HCT116 (cell line): ENCODE measurements around the gene CHSY1. TPM values are rescaled to one million over a fixed set of nuclear protein-coding genes. Genes with fewer than 3 reads are reported as not detected.

Experiments
- ATAC-seq: fragments of 200-7000 bp; cut with Tn5 transposase; 2 replicates; pipeline ENCODE4 v1.9.1; 2020; ENCODE audit warnings: mild to moderate bottlenecking, moderate library complexity
- BruUV-seq: library from RNA; stranded (reverse); fragments of 400-500 nt; replicated peaks from 2 replicates; lab custom pipeline; 2021; lab: Mats Ljungman, UMichigan
- CTCF ChIA-PET: fragments of 300-600 bp; sonication (Branson Sonifier 250); formaldehyde crosslinking; loops from one replicate; lab custom pipeline; 2021; ENCODE audit warnings: antibody characterized with exemption; lab: Charles Lee
- POLR2A ChIA-PET: fragments of 300-600, 350-600 bp; sonication (Branson Sonifier 250); formaldehyde crosslinking; loops from one replicate; lab custom pipeline; 2021; ENCODE audit warnings: antibody characterized with exemption; lab: Charles Lee
- RAD21 ChIA-PET, 2 experiments: fragments of 300-600 bp; sonication (Branson Sonifier 250); formaldehyde crosslinking; loops; one replicate each; lab custom pipeline; 2023; ENCODE audit warnings: low total read pairs in 2 of 2; ENCODE audit not compliant: uncharacterized antibody in 2 of 2, unreplicated experiment in 2 of 2, low non-redundant PET in 1 of 2; lab: Charles Lee
- DNase-seq: peaks from one replicate; pipeline ENCODE4 v3.0.0-alpha.2; 2010; ENCODE audit warnings: low read depth, low spot score
- H2AFZ ChIP-seq: fragments of 200-600 bp; shearing (Covaris generic), sonication (generic); 2 replicates; pipeline ENCODE4 v1.6.1; 2017; ENCODE audit warnings: low read depth, mixed run types, mixed read lengths, antibody characterized with exemption, low read length; ENCODE audit not compliant: poor library complexity, severe bottlenecking
- H3K27ac ChIP-seq: 2 replicates; pipeline ENCODE4 v1.5.1; 2012; ENCODE audit warnings: low read depth, low read length
- H3K27me3 ChIP-seq: fragments of 200-600 bp; sonication (generic); 2 replicates; pipeline ENCODE4 v1.6.1; 2016; ENCODE audit warnings: mixed run types, low read length, mixed read lengths; ENCODE audit not compliant: insufficient read depth
- H3K36me3 ChIP-seq, 2 experiments: fragments of 200-500 bp in 1 of 2; fragments of 200-600 bp in 1 of 2; sonication (Bioruptor generic) in 1 of 2; sonication (generic) in 1 of 2; 2 replicates each; pipeline versions ENCODE4 v1.5.1 to v1.6.1; 2014 to 2016; ENCODE audit warnings: low read length in 2 of 2, inconsistent platforms in 1 of 2, mixed read lengths in 1 of 2, mixed run types in 1 of 2; ENCODE audit not compliant: insufficient read depth in 2 of 2, control insufficient read depth in 1 of 2
- H3K4me1 ChIP-seq, 2 experiments: fragments of 200-600 bp in 1 of 2; sonication (generic) in 1 of 2; 2 replicates each; pipeline versions ENCODE4 v1.5.1 to v1.6.1; 2012 to 2017; ENCODE audit warnings: low read length in 2 of 2, inconsistent platforms in 1 of 2, mild to moderate bottlenecking in 1 of 2, mixed read lengths in 1 of 2, mixed run types in 1 of 2, moderate library complexity in 1 of 2; ENCODE audit not compliant: insufficient read depth in 2 of 2, control insufficient read depth in 1 of 2
- H3K4me2 ChIP-seq: fragments of 200-600 bp; sonication (generic); 2 replicates; pipeline ENCODE4 v1.6.1; 2017; ENCODE audit warnings: mixed run types, low read length, mixed read lengths
- H3K4me3 ChIP-seq, 2 experiments: fragments of 200-600 bp in 1 of 2; sonication (generic) in 1 of 2; replicated peaks in 1 of 2; 2 replicates each; pipeline ENCODE4 v1.5.1; 2011 to 2016; ENCODE audit warnings: low read length in 2 of 2, control low read depth in 1 of 2, low read depth in 1 of 2, mild to moderate bottlenecking in 1 of 2, mixed read lengths in 1 of 2, mixed run types in 1 of 2
- H3K79me2 ChIP-seq: fragments of 200-600 bp; sonication (generic); 2 replicates; pipeline ENCODE4 v1.6.1; 2017; ENCODE audit warnings: mild to moderate bottlenecking, mixed run types, low read length, moderate library complexity, mixed read lengths; ENCODE audit not compliant: insufficient read depth
- H3K9ac ChIP-seq: fragments of 200-600 bp; sonication (generic); 2 replicates; pipeline ENCODE4 v1.6.1; 2016; ENCODE audit warnings: low read length, mixed read lengths
- H3K9me2 ChIP-seq: fragments of 200-600 bp; sonication (generic), shearing (Covaris generic); 2 replicates; pipeline ENCODE4 v1.6.1; 2017; ENCODE audit warnings: mixed run types, mild to moderate bottlenecking, moderate library complexity; ENCODE audit not compliant: insufficient read depth
- H3K9me3 ChIP-seq, 2 experiments: fragments of 200-500 bp in 1 of 2; fragments of 200-600 bp in 1 of 2; sonication (Bioruptor generic) in 1 of 2; sonication (generic) in 1 of 2; 2 replicates each; pipeline ENCODE4 v1.6.1; 2014 to 2017; ENCODE audit warnings: low read length in 2 of 2, mixed read lengths in 2 of 2, inconsistent platforms in 1 of 2, low read depth in 1 of 2, mild to moderate bottlenecking in 1 of 2, mixed run types in 1 of 2, moderate library complexity in 1 of 2; ENCODE audit not compliant: control insufficient read depth in 1 of 2, insufficient read depth in 1 of 2
- H4K20me1 ChIP-seq: fragments of 200-600 bp; sonication (generic), shearing (Covaris generic); 2 replicates; pipeline ENCODE4 v1.6.1; 2017; ENCODE audit warnings: mixed run types, mild to moderate bottlenecking, moderate library complexity; ENCODE audit not compliant: insufficient read depth
- CEBPB ChIP-seq: IDR thresholded peaks from 2 replicates; pipeline ENCODE4 v1.6.1; 2012; ENCODE audit warnings: low read depth
- ELF1 ChIP-seq: IDR thresholded peaks from 2 replicates; pipeline ENCODE4 v1.6.1; 2012; ENCODE audit warnings: low read depth, borderline replicate concordance
- EZH2 ChIP-seq: fragments of 200-600 bp; sonication (generic); IDR thresholded peaks from 2 replicates; pipeline ENCODE4 v1.6.1; 2017; ENCODE audit warnings: antibody characterized with exemption, mixed run types
- JUND ChIP-seq: IDR thresholded peaks from 2 replicates; pipeline ENCODE4 v1.6.1; 2012
- POLR2A ChIP-seq: IDR thresholded peaks from 2 replicates; pipeline ENCODE4 v1.7.0; 2011; ENCODE audit warnings: borderline replicate concordance; ENCODE audit not compliant: insufficient read depth, insufficient read length; ENCODE audit errors: extremely low read depth
- POLR2AphosphoS5 ChIP-seq: IDR thresholded peaks from 2 replicates; pipeline ENCODE4 v1.6.1; 2011; ENCODE audit warnings: mild to moderate bottlenecking, low read depth, low read length, moderate library complexity
- TCF7L2 ChIP-seq: IDR thresholded peaks from 2 replicates; pipeline ENCODE4 v1.7.0; 2011; ENCODE audit warnings: borderline replicate concordance, inconsistent platforms; ENCODE audit not compliant: insufficient read depth, insufficient read length; ENCODE audit errors: extremely low read depth
- YY1 ChIP-seq: IDR thresholded peaks from 2 replicates; pipeline ENCODE4 v1.6.1; 2011; ENCODE audit warnings: low read length, low read depth, moderate library complexity, mild to moderate bottlenecking; ENCODE audit not compliant: insufficient replicate concordance; ENCODE audit errors: extremely low read depth
- intact Hi-C: fragments of 100-400 bp; cut with micrococcal nuclease; formaldehyde crosslinking; loops from 2 replicates; pipeline ENCODE4 v1.10.0; 2022
- total RNA-seq: library from RNA; stranded (reverse); gene quantifications from one replicate; pipeline ENCODE4 v1.2.1, GENCODE V29; 2021; ENCODE audit not compliant: unreplicated experiment
- TF ChIP-seq, protein P1 (sequence below), 3 experiments: fragments of 200-600 bp in 1 of 3; sonication (generic) in 1 of 3; IDR thresholded peaks in 2 of 3; conservative IDR thresholded peaks in 1 of 3; 2 replicates each; pipeline ENCODE4 v1.5.1; 2012 to 2017; ENCODE audit warnings: low read depth in 2 of 3, low read length in 2 of 3, antibody characterized with exemption in 1 of 3, borderline replicate concordance in 1 of 3, control low read depth in 1 of 3, mild to moderate bottlenecking in 1 of 3, mixed read lengths in 1 of 3, mixed run types in 1 of 3, moderate library complexity in 1 of 3; ENCODE audit not compliant: insufficient read depth in 1 of 3
- TF ChIP-seq, protein P2 (sequence below): IDR thresholded peaks from 2 replicates; pipeline ENCODE4 v1.6.1; 2011; ENCODE audit warnings: mild to moderate bottlenecking, low read length, moderate library complexity; ENCODE audit not compliant: insufficient replicate concordance; ENCODE audit errors: extremely low read depth
- TF ChIP-seq, protein P3 (sequence below): IDR thresholded peaks from 2 replicates; pipeline ENCODE4 v1.6.1; 2012; ENCODE audit warnings: low read depth

The CHSY1 gene
- total RNA-seq, 1 experiment from 2014 or later = 25.4 TPM

DNA sequence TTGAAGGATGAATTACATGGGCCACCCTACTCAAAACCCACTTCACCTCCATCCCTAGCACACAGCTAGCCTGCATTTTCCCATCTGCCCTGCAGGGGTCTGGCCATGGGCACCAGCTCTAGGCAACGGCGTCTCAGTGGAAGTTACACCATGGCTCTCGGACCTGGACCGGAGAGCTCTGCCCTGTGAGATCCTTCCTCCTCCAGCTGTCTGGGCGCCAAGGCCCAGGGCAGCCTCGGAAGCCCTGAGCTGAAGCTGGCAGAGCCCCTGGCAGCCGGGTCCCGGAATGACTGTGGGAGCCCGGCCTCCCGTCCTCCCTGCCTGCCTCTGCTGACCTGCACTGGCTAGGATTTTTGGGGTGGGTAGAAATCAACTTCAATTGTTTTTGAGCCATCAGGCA lies 98.9 kb downstream of the CHSY1 start:
- no TSS peak for BruUV-seq
- Histone ChIP-seq H3K9ac (no peak overlapping the region), H2AFZ (no peak overlapping the region), H4K20me1 (no peaks in the 10 kb centered on the region), H3K27ac (no peak overlapping the region), H3K4me2 (no peak overlapping the region), H3K4me1 (no peaks in the 10 kb centered on the region), H3K36me3 (no peaks in the 10 kb centered on the region)
- ChIA-PET POLR2A (no interaction called here), RAD21 (no interaction called here)
- peak; percentile 93 for ATAC-seq
- no peak for TF ChIP-seq ELF1
- TF ChIP-seq, protein P1, sequence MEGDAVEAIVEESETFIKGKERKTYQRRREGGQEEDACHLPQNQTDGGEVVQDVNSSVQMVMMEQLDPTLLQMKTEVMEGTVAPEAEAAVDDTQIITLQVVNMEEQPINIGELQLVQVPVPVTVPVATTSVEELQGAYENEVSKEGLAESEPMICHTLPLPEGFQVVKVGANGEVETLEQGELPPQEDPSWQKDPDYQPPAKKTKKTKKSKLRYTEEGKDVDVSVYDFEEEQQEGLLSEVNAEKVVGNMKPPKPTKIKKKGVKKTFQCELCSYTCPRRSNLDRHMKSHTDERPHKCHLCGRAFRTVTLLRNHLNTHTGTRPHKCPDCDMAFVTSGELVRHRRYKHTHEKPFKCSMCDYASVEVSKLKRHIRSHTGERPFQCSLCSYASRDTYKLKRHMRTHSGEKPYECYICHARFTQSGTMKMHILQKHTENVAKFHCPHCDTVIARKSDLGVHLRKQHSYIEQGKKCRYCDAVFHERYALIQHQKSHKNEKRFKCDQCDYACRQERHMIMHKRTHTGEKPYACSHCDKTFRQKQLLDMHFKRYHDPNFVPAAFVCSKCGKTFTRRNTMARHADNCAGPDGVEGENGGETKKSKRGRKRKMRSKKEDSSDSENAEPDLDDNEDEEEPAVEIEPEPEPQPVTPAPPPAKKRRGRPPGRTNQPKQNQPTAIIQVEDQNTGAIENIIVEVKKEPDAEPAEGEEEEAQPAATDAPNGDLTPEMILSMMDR (IDR thresholded peaks at IDR 0.05 in 2 of 3, conservative IDR thresholded peaks at IDR 0.05 in 1 of 3; ENCODE audit: borderline replicate concordance in 1 of 3, insufficient read depth in 1 of 3, low read depth in 2 of 3, low read length in 2 of 3) = peak in 2 of 3 experiments; percentile 61 to 63; a peak in 4 of 6 replicates
- TF ChIP-seq, protein P2, sequence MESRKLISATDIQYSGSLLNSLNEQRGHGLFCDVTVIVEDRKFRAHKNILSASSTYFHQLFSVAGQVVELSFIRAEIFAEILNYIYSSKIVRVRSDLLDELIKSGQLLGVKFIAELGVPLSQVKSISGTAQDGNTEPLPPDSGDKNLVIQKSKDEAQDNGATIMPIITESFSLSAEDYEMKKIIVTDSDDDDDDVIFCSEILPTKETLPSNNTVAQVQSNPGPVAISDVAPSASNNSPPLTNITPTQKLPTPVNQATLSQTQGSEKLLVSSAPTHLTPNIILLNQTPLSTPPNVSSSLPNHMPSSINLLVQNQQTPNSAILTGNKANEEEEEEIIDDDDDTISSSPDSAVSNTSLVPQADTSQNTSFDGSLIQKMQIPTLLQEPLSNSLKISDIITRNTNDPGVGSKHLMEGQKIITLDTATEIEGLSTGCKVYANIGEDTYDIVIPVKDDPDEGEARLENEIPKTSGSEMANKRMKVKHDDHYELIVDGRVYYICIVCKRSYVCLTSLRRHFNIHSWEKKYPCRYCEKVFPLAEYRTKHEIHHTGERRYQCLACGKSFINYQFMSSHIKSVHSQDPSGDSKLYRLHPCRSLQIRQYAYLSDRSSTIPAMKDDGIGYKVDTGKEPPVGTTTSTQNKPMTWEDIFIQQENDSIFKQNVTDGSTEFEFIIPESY = no peak
- TF ChIP-seq, all 23 proteins: peak for 1
- no peak for DNase-seq
- no peaks in the 10 kb centered on the region for H3K9me3 ChIP-seq
- no peaks in the 10 kb centered on the region for H3K79me2 ChIP-seq
- no peak overlapping the region for H3K4me3 ChIP-seq
- H3K27me3 ChIP-seq = no peaks in the 10 kb centered on the region
- intact Hi-C loops = no loop called here
- no peaks in the 10 kb centered on the region for H3K9me2 ChIP-seq
- CTCF ChIA-PET = no interaction called here

DNA sequence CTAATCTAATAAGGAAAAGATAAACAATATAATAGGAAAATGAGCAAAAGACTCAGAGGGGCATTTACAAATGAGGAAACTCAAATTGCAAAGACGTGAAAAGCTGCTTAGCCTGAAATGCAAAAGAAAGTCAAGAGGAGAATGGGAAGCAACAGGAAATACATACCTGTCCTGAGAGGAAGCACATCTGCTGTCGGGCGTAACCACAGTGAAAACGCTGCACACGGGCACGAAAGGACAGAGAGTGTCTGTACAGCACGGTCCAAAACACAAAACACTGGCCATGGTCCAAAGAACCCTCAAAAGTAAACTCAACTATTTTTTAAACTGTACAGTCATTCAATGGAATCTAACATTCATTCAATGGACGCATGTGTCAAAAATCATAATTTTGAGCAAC lies 100.6 kb downstream of the CHSY1 start:
- Histone ChIP-seq H3K4me1 (no peaks in the 10 kb centered on the region), H3K4me2 (no peak overlapping the region), H4K20me1 (no peaks in the 10 kb centered on the region), H3K27me3 (no peaks in the 10 kb centered on the region), H3K9ac (no peak overlapping the region), H3K36me3 (no peaks in the 10 kb centered on the region), H2AFZ (no peak overlapping the region), H3K4me3 (no peak overlapping the region), H3K27ac (no peak overlapping the region), H3K79me2 (no peaks in the 10 kb centered on the region), H3K9me2 (no peaks in the 10 kb centered on the region), H3K9me3 (no peaks in the 10 kb centered on the region)
- BruUV-seq = no TSS peak
- TF ChIP-seq POLR2A = no peak
- TF ChIP-seq CEBPB = no peak
- no peak for TF ChIP-seq YY1
- TF ChIP-seq JUND = no peak
- TF ChIP-seq, protein P3, sequence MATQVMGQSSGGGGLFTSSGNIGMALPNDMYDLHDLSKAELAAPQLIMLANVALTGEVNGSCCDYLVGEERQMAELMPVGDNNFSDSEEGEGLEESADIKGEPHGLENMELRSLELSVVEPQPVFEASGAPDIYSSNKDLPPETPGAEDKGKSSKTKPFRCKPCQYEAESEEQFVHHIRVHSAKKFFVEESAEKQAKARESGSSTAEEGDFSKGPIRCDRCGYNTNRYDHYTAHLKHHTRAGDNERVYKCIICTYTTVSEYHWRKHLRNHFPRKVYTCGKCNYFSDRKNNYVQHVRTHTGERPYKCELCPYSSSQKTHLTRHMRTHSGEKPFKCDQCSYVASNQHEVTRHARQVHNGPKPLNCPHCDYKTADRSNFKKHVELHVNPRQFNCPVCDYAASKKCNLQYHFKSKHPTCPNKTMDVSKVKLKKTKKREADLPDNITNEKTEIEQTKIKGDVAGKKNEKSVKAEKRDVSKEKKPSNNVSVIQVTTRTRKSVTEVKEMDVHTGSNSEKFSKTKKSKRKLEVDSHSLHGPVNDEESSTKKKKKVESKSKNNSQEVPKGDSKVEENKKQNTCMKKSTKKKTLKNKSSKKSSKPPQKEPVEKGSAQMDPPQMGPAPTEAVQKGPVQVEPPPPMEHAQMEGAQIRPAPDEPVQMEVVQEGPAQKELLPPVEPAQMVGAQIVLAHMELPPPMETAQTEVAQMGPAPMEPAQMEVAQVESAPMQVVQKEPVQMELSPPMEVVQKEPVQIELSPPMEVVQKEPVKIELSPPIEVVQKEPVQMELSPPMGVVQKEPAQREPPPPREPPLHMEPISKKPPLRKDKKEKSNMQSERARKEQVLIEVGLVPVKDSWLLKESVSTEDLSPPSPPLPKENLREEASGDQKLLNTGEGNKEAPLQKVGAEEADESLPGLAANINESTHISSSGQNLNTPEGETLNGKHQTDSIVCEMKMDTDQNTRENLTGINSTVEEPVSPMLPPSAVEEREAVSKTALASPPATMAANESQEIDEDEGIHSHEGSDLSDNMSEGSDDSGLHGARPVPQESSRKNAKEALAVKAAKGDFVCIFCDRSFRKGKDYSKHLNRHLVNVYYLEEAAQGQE = no peak
- TF ChIP-seq TCF7L2 = no peak
- no peak for TF ChIP-seq EZH2
- TF ChIP-seq POLR2AphosphoS5 = no peak
- POLR2A ChIA-PET = no interaction called here
- DNase-seq = no peak
- ATAC-seq = no peak
- intact Hi-C loops = no loop called here
- RAD21 ChIA-PET = no interaction called here
- CTCF ChIA-PET = no interaction called here
